ENCODE data around the gene LDLRAP1.

LDLRAP1 gene

DNA sequence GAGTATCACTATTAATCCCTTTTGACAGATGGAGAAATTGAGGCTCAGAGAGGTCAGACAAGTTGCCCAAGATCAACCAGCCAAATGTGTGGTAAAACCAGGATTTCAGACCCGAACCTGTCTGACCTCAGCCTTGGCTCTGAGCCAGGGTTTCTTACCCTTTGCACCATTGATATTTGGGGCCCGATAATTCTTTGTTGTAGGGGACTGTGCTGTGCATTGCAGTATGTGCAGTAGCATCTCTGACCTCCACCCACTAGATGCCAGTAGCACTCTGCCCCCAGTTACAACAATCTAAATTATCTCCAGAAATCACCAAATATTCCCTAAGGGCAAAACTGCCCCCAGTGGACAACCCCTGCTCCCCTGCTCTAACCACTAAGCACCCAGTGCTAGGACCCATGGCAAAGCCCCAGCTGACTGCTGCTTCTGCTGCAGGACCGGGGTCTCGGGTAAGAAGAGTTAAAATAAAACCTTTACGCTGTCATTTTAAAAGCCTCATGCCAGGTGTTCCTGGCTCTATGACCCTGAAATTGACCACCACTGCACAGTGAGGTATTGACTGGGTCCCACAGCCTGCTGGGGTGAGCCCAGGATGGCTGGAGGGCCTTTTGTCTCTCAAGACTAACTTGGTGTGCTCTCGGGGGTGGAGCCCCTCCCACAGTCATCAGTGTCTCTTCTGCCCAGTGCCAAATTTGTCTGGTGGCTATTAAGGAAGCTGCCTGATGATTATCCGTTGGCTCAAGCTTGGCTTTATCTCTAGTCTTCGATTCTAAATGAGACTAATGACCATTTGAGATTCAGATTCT is 67.6 kb downstream of the LDLRAP1 start:
- no peak for DNase-seq

DNA sequence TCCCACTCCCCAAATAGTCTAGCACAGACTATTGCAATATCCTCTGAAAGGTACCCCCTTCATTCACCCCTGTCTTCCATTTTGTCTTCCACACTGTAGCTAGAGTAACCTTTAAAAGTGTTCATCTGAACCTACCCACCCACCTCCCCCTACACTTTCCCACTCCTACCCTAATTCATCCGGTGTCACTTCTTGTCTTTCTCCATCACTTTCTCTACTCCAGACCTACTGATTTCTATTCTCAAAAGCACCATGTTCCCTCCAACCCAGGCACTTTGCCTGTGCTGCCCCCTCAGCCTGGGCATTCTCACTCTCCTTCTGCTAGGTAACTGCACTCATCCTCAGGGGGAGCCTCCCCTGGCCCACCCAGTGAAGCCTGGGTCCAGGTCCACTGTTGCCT is 68.4 kb downstream of the LDLRAP1 start:
- DNase-seq: no peak

DNA sequence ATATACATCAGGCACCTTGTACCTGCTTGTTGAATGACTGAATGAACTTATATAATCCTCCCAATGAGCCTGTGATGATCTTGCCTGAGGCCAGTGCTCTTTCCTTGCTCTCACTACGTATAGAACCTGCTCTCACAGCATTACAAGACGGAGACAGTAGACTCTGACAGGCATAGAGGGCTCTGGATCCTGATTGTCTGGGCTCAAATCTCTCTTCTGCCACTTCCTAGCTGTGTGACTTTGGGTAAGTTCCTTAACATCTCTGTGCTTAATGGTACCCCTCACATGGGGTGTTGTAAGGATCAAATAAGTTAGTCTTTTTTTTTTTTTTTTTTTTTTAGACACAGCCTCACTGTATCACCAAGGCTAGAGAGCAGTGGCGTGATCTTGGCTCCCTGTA is 69.0 kb downstream of the LDLRAP1 start:
- DNase-seq: no peak

DNA sequence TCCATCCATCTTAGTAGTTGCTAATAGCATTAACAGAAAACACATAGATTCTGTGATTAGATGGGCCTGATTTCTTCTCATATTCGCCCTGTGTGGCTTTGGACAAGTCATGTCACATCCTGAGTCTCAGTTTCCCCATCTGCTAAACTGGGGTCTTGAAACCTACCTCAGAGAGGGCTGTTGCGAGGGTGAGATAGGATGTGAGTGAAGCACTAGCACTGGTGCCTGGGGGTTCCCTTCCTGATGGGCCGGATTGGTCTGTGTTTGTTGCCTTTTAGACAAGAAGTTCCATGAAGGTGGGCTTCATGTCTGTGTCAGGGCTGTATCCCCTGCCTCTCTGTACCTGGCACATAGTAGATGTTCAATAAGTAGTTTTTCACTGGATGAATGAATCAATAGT is 69.7 kb downstream of the LDLRAP1 start:
- DNase-seq: no peak

DNA sequence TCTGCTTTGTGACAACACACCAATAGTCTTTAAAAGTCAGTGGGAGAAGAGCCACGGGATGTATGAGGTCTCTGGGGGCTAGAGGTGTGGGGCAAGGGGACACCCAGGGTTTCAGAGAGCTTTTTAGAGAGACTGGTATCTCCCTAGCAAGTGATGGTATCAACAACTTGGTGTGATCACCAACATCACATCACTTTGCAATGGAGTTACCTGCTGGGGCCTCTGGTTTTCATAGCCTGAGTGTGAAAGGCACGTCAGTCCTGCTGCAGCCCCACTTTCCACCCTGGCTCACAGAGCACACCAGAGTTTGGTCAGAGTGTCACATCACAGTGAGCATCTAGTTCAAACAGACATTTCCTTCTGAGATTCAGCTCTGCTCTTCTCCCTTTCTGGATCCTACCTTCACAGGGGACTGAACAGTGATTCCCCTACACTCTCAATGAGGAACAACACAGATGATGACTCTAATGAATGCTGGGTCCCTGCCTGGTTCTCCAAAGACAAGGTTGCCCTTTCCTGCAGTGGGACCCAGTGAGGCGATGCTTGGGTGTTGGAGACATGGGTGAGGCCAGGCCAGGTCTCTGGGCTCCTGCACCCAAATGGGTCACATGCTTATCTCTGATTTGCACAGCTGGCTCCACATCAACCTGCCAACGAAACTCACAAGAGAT is 71.2 kb downstream of the LDLRAP1 start:
- no peak for DNase-seq

DNA sequence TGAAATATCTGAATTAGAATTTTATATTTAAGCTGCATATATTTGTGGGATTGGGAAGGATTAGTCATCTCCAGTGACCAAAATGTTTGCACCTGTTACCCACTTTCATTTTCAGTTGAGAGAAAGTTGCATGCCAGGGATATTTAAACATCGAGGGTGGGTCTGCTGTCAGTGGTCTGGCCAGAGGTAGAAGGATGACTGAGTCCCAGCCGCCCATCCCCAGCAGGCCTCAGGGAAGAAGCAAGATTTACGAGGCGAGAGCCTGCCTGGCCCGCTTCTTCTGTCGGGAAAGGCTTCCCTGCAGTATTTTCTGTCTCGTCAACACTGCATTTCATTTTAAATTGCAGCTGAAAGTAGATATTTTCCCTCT is 71.8 kb downstream of the LDLRAP1 start:
- no peak for DNase-seq

DNA sequence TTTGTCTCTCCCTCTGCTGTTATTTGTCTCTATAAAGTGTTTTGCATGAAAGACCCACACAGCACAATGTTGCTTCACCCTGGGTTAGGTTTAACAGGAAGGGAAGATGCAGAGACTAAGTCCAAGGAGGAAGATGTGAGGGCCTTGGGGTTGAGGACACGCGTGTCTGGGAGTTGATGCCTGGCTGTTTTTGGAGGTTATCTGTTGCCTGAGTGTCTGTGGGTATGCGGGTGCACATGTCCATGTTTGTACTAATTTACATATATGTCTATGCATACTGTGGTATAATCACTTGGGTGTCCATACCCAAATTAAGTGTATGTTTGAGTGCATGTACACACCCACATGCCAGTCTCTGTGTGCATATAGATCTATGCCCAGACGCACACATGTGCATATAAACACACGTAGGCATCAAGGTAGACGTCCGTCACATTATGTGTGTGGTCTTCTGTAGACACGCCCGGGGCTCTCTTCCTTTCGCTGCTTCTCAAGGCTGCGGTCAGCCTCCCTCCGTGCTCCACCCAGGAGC is 72.2 kb downstream of the LDLRAP1 start:
- DNase-seq: no peak

DNA sequence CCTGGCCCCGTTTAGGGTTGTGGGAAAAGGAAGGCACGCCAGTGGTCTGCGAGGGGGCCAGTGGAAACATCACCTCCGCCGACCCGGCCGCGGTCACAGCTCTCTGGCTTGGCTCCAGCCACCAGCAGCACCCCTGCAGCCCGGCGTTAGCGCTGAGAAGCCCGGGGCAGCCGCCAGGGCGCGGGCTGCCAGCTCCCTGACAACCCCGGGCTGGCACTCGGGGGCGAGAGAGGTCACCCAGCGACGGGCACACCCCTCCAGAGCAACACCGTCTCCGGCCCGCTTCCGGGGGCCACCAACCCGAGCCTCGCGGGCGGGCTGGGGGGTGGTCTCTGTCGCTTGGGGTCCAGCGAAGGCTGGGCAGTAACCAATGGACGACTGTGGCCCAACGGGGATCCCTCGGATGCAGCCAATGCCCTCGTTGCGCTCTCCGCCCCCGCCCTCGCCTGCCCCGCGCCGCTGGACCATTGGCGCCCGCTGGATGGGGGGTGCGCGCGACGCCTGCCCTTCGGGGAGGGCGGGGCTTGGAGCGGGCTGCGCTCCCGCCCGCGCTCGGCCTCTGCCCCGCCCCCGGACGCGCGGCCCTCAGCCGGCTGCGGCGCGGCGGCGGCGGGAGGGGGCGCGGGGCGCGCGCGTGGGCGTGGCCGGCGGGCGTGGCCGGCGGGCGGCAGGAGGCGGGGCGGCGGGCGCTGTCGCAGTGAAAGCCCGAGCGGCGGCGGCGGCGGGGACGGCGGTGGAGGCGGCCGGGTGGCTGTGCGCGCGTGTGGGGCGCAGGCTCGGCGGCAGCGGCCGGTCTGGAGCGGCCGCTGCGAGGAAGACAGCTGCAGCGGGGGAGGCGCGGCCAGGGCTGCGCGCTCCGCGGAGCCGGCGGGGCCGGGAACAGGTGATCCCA is 72.9 kb downstream of the LDLRAP1 start, which contains the start of gene MAN1C1:
Gene MAN1C1 (plus strand): TSS at position 697 of the 892 bp plus-strand sequence. CDS start 1,007 bp downstream, outside the sequence.
- DNase-seq: peak; percentile 95

DNA sequence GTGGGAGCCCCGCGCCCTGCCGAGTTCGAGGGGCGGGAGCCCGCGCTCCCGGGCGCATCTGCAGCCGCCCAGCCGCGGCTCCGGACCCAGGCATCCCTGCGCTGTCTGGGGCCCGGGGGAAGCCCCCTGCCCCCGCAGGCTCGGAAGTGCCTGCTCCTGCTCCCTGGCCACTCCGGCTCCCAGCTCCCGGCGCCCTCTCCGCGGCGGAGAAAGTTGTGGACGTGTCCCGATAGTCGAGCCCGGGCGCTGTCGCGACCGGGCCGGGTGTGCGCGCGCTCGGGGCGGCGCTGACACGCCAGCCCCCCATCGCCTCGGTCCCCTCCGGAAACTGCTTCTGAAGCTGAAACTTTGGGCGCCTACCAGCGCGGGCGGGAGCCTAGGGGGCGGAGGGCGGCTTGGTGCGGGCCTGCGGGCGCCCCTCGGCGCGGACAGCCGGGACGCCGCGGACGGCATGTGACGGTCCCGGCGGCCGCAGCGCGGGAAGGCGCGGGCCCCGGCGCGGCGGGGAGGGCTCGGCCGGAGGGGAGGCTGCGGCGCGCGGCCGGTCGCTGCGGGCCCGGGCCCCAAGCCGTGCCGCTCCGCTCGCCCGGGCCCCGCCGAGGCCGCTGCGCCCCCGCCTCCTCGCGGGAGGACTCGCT is 73.7 kb downstream of the LDLRAP1 start:
- DNase-seq: peak; percentile 40

DNA sequence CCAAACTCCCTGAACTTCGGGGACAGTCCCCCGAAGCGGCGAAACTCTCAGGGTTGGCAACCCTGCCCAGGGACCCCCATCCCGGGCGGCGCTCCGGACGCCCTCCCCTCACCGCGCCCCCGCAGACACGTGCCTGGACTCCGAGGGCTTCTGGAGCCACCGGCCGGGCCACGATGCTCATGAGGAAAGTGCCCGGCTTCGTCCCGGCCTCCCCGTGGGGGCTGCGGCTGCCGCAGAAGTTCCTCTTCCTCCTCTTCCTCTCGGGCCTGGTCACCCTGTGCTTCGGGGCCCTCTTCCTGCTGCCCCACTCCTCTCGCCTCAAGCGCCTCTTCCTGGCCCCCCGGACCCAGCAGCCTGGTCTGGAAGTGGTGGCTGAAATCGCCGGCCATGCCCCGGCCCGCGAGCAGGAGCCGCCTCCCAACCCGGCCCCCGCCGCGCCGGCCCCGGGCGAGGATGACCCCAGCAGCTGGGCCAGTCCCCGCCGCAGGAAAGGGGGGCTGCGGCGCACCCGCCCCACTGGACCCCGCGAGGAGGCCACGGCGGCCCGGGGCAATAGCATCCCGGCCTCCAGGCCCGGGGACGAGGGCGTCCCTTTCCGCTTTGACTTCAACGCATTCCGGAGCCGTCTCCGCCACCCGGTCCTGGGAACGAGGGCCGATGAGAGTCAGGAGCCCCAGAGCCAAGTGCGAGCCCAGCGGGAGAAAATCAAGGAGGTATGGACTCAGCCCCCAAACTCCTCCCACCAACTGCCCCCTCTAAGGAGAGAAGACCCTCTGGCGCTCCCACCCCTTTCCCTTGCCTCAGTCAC is 74.4 kb downstream of the LDLRAP1 start:
- no peak for DNase-seq

DNA sequence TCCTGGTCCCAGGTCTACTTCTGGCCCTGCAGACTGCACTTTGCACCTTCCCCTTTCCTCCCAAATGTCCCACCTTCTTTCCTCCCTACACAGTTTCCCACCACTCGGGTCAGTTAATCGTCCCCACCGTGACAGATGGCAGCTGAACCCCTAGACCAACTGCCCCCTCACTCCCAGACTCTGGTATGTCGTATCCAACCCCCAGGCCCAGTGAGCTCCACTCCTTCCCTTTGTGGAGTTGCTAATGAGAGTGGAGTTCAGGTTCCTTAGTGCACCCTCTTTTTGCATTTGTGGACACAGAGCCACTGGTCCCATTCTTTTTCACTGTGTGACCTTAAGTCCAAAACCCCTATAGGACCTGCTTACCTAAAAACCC is 75.0 kb downstream of the LDLRAP1 start:
- DNase-seq: no peak
